Testis (tissue), 2 donors: ENCODE data around the gene CFAP46.

ENCODE experiments used
- POLR2A ChIP-seq: fragments of 450-650 bp; IDR thresholded peaks from one replicate; pipeline ENCODE4 v1.6.1; 2017; ENCODE audit warnings: antibody characterized with exemption, mild to moderate bottlenecking, moderate library complexity
- TF ChIP-seq, protein P1 (sequence below), 3 experiments: fragments of 450-650 bp in 2 of 3; fragments of 200-600 bp in 1 of 3; sonication (generic) in 1 of 3; IDR thresholded peaks; one replicate each; pipeline ENCODE4 v1.5.1; 2016 to 2019; ENCODE audit warnings: antibody characterized with exemption in 3 of 3, mild to moderate bottlenecking in 2 of 3, moderate library complexity in 1 of 3

GRCh38 chr10:132786476-132786883 is 155.9 kb downstream of the CFAP46 start:
- TF ChIP-seq, protein P1, sequence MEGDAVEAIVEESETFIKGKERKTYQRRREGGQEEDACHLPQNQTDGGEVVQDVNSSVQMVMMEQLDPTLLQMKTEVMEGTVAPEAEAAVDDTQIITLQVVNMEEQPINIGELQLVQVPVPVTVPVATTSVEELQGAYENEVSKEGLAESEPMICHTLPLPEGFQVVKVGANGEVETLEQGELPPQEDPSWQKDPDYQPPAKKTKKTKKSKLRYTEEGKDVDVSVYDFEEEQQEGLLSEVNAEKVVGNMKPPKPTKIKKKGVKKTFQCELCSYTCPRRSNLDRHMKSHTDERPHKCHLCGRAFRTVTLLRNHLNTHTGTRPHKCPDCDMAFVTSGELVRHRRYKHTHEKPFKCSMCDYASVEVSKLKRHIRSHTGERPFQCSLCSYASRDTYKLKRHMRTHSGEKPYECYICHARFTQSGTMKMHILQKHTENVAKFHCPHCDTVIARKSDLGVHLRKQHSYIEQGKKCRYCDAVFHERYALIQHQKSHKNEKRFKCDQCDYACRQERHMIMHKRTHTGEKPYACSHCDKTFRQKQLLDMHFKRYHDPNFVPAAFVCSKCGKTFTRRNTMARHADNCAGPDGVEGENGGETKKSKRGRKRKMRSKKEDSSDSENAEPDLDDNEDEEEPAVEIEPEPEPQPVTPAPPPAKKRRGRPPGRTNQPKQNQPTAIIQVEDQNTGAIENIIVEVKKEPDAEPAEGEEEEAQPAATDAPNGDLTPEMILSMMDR (IDR thresholded peaks at IDR 0.05): no peak
- no peak for TF ChIP-seq POLR2A
